SJCRH30 (cell line): Measurements from ENCODE around the gene VPS9D1. TPM values are rescaled to one million over a fixed set of nuclear protein-coding genes. Genes with fewer than 3 reads are reported as not detected.
A peak's percentile ranks its signal among the peaks of the same experiment; 100 is the strongest.

ENCODE experiments used
- DNase-seq, 2 experiments: peaks; one replicate each; pipeline ENCODE4 v3.0.0-alpha.2; 2015 to 2020
- H3K27ac ChIP-seq: fragments of 250-450 bp; sonication (Bioruptor Pico); 2 replicates; pipeline ENCODE4 v1.5.1; 2020; ENCODE audit warnings: mild to moderate bottlenecking, moderate library complexity
- H3K27me3 ChIP-seq: fragments of 250-450 bp; sonication (Bioruptor Pico); 2 replicates; pipeline ENCODE4 v1.5.1; 2020; ENCODE audit warnings: mild to moderate bottlenecking, moderate library complexity
- H3K36me3 ChIP-seq: fragments of 250-450 bp; sonication (Bioruptor Pico); 2 replicates; pipeline ENCODE4 v1.5.1; 2020; ENCODE audit warnings: mild to moderate bottlenecking, moderate library complexity
- H3K4me1 ChIP-seq: fragments of 250-450 bp; sonication (Bioruptor Pico); 2 replicates; pipeline ENCODE4 v1.5.1; 2020; ENCODE audit warnings: mild to moderate bottlenecking, moderate library complexity
- H3K4me3 ChIP-seq: fragments of 250-450 bp; sonication (Bioruptor Pico); 2 replicates; pipeline ENCODE4 v1.5.1; 2020; ENCODE audit warnings: mild to moderate bottlenecking, moderate library complexity
- H3K9me3 ChIP-seq: fragments of 250-450 bp; sonication (Bioruptor Pico); replicated peaks from 2 replicates; pipeline ENCODE4 v1.5.1; 2020; ENCODE audit warnings: mild to moderate bottlenecking, moderate library complexity
- total RNA-seq: library from RNA; depleted of rRNA; stranded (reverse); fragments of >200 nt; shearing (Covaris generic); gene quantifications from 2 replicates; pipeline ENCODE4 v1.2.3, GENCODE V29; 2014

Gene VPS9D1
- total RNA-seq, 1 experiment from 2014 or later = 2.5 TPM

DNA sequence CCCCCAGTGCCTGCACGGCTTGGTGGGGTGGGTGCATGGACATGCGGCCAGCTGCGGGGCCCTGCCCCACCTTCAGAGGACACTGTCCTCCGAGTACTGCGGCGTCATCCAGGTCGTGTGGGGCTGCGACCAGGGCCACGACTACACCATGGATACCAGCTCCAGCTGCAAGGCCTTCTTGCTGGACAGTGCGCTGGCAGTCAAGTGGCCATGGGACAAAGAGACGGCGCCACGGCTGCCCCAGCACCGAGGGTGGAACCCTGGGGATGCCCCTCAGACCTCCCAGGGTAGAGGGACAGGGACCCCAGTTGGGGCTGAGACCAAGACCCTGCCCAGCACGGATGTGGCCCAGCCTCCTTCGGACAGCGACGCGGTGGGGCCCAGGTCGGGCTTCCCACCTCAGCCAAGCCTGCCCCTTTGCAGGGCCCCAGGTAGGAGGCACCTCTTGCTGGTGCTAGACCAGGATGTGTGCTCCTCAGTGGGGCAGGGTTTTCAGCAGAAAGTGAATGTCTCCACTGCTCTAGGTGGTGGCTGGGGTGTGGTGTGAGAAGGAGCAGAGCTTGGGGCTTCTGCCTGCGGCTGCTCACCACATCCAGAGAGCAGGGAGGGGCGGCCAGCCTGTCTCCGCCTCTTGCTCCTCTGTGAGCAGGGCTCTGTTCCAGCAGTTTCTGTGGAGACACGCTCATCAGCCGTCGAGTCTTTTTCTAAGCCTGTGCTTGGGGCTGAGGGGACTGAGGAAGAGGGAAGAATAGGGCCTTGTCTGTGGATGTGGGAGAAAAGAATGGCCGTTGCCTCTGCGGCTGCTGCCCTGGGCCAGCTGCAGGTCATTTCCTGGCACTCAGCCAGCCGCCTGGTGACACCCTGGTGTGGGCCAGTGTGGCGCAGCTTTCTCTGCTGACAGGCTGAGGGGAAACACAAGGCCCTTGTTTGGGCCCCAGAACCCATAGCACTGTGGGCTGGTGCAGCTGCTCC is 2.9 kb upstream of the VPS9D1 start:
- Histone ChIP-seq H3K4me3 (no peak overlapping the region), H3K4me1 (peaks cover 19% of the 10 kb centered on the region), H3K27me3 (no peaks in the 10 kb centered on the region), H3K36me3 (peaks cover 29% of the 10 kb centered on the region), H3K9me3 (no peaks in the 10 kb centered on the region), H3K27ac (peak overlapping the region; percentile 62)
- DNase-seq = peak; percentile 93 to 94

GRCh38 chr16:89722392-89723278 is 1.9 kb upstream of the VPS9D1 start:
- no peaks in the 10 kb centered on the region for H3K27me3 ChIP-seq
- H3K9me3 ChIP-seq = no peaks in the 10 kb centered on the region
- H3K36me3 ChIP-seq = peaks cover 24% of the 10 kb centered on the region
- H3K4me1 ChIP-seq = peaks cover 19% of the 10 kb centered on the region
- H3K27ac ChIP-seq = peak overlapping the region; percentile 62; the same call in 1 of the 2 replicates
- no peak for DNase-seq
- H3K4me3 ChIP-seq = peak overlapping the region; percentile 86

DNA sequence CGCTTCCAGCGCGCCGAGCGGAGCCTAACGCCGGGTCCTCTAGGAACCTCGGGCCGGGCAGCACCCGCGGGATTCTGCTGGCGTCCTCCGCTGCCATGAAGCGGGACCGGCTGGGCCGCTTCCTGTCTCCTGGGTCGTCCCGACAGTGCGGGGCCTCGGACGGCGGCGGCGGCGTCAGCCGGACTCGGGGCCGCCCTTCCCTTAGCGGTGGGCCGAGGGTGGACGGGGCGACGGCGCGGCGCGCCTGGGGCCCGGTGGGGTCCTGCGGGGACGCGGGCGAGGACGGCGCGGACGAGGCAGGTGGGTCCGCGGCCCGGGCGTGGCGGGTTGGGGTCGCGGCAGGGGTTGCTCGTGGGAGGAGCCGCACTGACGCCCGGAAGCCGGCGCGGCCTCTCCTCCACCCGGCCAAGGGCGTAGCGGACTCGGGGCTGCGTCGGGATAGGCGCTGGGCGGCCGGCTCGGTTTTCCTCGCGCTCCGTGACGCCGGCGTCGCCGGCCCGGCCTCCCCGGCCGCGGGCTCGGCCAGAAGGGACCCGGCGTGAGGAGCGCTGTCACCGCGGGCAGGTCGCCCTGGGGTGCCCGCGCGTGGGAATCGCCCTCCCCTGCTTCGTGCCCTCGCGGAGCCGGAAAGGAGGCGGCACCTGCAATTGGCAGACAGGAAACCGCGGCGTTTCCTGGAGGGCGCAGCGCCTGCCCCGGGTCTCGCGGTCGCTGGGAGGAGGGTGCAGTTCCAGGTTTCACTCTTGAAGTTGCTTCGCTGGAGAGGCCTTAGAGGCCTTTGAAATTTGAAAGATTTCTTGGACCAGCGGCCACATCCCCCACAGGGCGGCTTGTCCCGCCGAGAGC is 1.1 kb upstream of the VPS9D1 start:
- DNase-seq = peak; percentile 38 to 40
- H3K36me3 ChIP-seq = peaks cover 18% of the 10 kb centered on the region
- peak overlapping the region; percentile 86 for H3K4me3 ChIP-seq
- no peaks in the 10 kb centered on the region for H3K9me3 ChIP-seq
- no peaks in the 10 kb centered on the region for H3K27me3 ChIP-seq
- H3K27ac ChIP-seq = peak overlapping the region; percentile 75; the same call in 1 of the 2 replicates
- H3K4me1 ChIP-seq = peaks cover 19% of the 10 kb centered on the region

DNA sequence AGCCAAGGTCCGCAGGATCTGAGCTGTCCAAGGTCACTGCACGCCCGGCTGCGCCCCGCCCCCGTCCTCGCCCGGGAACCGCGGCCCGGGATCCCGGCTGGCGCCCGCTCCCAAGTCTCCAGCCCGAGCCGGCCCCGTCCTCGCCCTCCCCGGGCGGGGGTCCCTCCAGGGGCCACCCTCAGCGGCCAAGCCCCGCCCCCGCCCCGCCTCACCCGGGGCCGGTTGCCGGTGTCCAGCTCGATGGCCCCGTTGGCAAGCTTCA is 216 bp downstream of the VPS9D1 start:
- Histone ChIP-seq H3K36me3 (peaks cover 12% of the 10 kb centered on the region; the same call in 1 of the 2 replicates), H3K9me3 (no peaks in the 10 kb centered on the region), H3K27me3 (no peaks in the 10 kb centered on the region), H3K4me3 (peak overlapping the region; percentile 86), H3K27ac (peak overlapping the region; percentile 75; the same call in 1 of the 2 replicates), H3K4me1 (peaks cover 19% of the 10 kb centered on the region)
- peak in 1 of 2 experiments; percentile 30 for DNase-seq

GRCh38 chr16:89717688-89718505 is 2.8 kb downstream of the VPS9D1 start:
- H3K27ac ChIP-seq = no peak overlapping the region
- no peak for DNase-seq

GRCh38 chr16:89716916-89717687 is 3.6 kb downstream of the VPS9D1 start:
- no peak overlapping the region for H3K4me3 ChIP-seq
- no peak for DNase-seq
- H3K27ac ChIP-seq = no peak overlapping the region
- no peaks in the 10 kb centered on the region for H3K36me3 ChIP-seq
- H3K9me3 ChIP-seq = no peaks in the 10 kb centered on the region
- H3K27me3 ChIP-seq = no peaks in the 10 kb centered on the region
- H3K4me1 ChIP-seq = no peaks in the 10 kb centered on the region

More at GRCh38 chr16:89717688-89718505, 2.8 kb downstream of the VPS9D1 start:
- H3K36me3 ChIP-seq = peaks cover 4% of the 10 kb centered on the region; the same call in 1 of the 2 replicates
- no peaks in the 10 kb centered on the region for H3K27me3 ChIP-seq
- peaks cover 6% of the 10 kb centered on the region for H3K4me1 ChIP-seq
- H3K9me3 ChIP-seq = no peaks in the 10 kb centered on the region
- no peak overlapping the region for H3K4me3 ChIP-seq

GRCh38 chr16:89716493-89716892 is 4.2 kb downstream of the VPS9D1 start:
- H3K4me3 ChIP-seq = no peak overlapping the region
- H3K27ac ChIP-seq = no peak overlapping the region
- H3K9me3 ChIP-seq = no peaks in the 10 kb centered on the region
- DNase-seq = no peak
- H3K4me1 ChIP-seq = no peaks in the 10 kb centered on the region
- H3K36me3 ChIP-seq = no peaks in the 10 kb centered on the region
- H3K27me3 ChIP-seq = no peaks in the 10 kb centered on the region

DNA sequence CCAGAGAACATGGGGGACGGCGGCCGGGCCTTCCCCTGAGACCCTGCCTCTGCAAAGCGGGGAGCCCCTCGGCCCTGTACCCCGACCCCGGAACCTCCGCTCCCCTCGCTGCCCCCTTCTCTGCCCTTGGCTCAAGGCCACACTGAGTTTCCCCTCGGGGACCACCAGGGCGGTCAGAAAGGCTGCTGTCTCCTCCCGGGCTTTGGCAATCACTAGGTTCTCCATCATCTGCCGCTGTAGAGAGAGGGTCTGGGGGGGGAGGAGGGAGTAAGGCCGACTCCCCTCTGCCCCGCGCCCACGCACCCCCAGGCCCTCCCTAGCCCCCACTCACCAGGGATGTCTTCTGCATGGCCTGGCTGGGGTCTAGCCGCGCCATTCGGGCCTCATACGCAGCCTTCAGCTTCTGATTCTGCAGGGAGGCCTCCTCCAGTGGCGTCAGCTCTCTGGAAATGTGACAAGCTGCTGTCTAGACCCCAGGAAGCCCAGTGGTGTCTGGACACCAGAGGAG is 8.4 kb downstream of the VPS9D1 start:
- H3K4me1 ChIP-seq = no peaks in the 10 kb centered on the region
- no peak for DNase-seq
- H3K9me3 ChIP-seq = no peaks in the 10 kb centered on the region
- H3K27me3 ChIP-seq = no peaks in the 10 kb centered on the region
- H3K36me3 ChIP-seq = no peaks in the 10 kb centered on the region
- no peak overlapping the region for H3K27ac ChIP-seq
- no peak overlapping the region for H3K4me3 ChIP-seq

- H3K27ac ChIP-seq = no peak overlapping the region
- no peaks in the 10 kb centered on the region for H3K9me3 ChIP-seq
- H3K36me3 ChIP-seq = no peaks in the 10 kb centered on the region
- H3K27me3 ChIP-seq = no peaks in the 10 kb centered on the region
- no peak for DNase-seq
- no peak overlapping the region for H3K4me3 ChIP-seq
- H3K4me1 ChIP-seq = no peaks in the 10 kb centered on the region
Observed at GRCh38 chr16:89711601-89712273, 9.0 kb downstream of the VPS9D1 start.

GRCh38 chr16:89710709-89711564 is 9.8 kb downstream of the VPS9D1 start:
- Histone ChIP-seq H3K36me3 (no peaks in the 10 kb centered on the region), H3K27ac (no peak overlapping the region), H3K27me3 (no peaks in the 10 kb centered on the region), H3K4me1 (no peaks in the 10 kb centered on the region), H3K9me3 (no peaks in the 10 kb centered on the region), H3K4me3 (no peak overlapping the region)
- DNase-seq = no peak

DNA sequence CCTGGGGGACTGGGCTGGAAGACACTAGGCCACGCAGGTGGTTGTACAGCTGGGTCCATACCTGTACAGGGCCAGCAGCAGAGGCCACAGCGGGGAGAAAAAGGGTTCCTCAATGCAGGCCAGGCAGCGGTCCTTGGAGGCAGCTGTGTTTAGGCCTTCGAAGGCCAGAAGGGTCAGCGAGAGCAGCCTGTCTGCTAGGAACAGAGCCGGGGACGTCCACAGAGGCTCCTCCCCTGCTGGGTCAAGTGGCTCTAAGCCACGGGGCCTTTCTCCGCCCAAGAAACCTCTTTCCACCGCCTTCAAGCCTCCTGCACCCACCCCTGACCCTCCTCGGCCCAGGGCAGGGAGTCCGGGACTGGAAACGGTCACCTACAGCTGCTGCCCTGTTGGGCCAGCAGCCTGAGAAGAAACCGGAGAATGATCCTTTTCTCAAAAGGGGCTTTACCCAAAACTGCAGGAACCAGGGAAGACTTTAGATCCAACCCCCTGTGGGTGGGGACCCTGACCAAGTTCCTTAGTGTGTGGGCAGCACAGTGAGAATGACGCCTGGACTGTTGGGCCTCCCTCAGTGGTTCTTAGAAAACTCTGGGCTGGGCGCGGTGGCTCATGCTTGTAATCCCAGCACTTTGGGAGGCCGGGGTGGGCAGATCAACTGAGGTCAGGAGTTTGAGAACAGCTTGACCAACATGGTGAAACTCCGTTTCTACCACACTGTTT is 10.8 kb downstream of the VPS9D1 start:
- Histone ChIP-seq H3K4me1 (no peaks in the 10 kb centered on the region), H3K9me3 (no peaks in the 10 kb centered on the region), H3K27ac (no peak overlapping the region), H3K27me3 (no peaks in the 10 kb centered on the region), H3K36me3 (no peaks in the 10 kb centered on the region), H3K4me3 (no peak overlapping the region)
- DNase-seq = no peak
